BJ (cell line): ENCODE measurements around the gene ADORA3. TPM values are rescaled to one million over a fixed set of nuclear protein-coding genes. Genes with fewer than 3 reads are reported as not detected.

Source experiments
- CTCF ChIA-PET: fragments of 350-600 bp; formaldehyde crosslinking; extraction: SDS; loops from one replicate; lab custom pipeline; 2021; ENCODE audit warnings: antibody characterized with exemption, inconsistent platforms; lab: Yijun Ruan, JAX
- POLR2A ChIA-PET: fragments of 300-600 bp; sonication (Branson Sonifier 250); formaldehyde crosslinking; extraction: SDS; loops from one replicate; lab custom pipeline; 2021; ENCODE audit warnings: antibody characterized with exemption; lab: Charles Lee
- DNase-seq: peaks from one replicate; pipeline ENCODE4 v3.0.0-alpha.2; 2011; ENCODE audit warnings: low read depth
- H3K27me3 ChIP-seq: 2 replicates; pipeline ENCODE4 v1.6.0; 2011; ENCODE audit warnings: low read length; ENCODE audit not compliant: control insufficient read depth, insufficient read depth
- H3K36me3 ChIP-seq: 2 replicates; pipeline ENCODE4 v1.5.1; 2011; ENCODE audit warnings: low read length; ENCODE audit not compliant: control insufficient read depth, insufficient read depth
- H3K4me3 ChIP-seq: 2 replicates; pipeline ENCODE4 v1.5.1; 2011; ENCODE audit warnings: low read depth, mild to moderate bottlenecking, control low read depth, low read length
- polyA plus RNA-seq: library from polyadenylated mRNA; depleted of rRNA; stranded (reverse); fragments of >200 nt; gene quantifications from 2 replicates; pipeline ENCODE4 v1.2.3, GENCODE V29; 2011
- TF ChIP-seq, protein P1 (sequence below): IDR thresholded peaks from 2 replicates; pipeline ENCODE4 v1.5.1; 2011; ENCODE audit warnings: low read depth, mild to moderate bottlenecking, control low read depth, inconsistent platforms, low read length, moderate library complexity; ENCODE audit not compliant: insufficient read depth

ADORA3 gene
- polyA plus RNA-seq, 1 experiment = not detected

- CTCF ChIA-PET = interaction anchor here (4.8 kb wide), 1 partner anchor 11 kb away, joined by 38 read pairs; no protein-coding TSS in a partner anchor
- no peak overlapping the region for H3K4me3 ChIP-seq
- H3K27me3 ChIP-seq = no peaks in the 10 kb centered on the region
- no peaks in the 10 kb centered on the region for H3K36me3 ChIP-seq
- POLR2A ChIA-PET = no interaction called here
- no peak for DNase-seq
- TF ChIP-seq, protein P1, sequence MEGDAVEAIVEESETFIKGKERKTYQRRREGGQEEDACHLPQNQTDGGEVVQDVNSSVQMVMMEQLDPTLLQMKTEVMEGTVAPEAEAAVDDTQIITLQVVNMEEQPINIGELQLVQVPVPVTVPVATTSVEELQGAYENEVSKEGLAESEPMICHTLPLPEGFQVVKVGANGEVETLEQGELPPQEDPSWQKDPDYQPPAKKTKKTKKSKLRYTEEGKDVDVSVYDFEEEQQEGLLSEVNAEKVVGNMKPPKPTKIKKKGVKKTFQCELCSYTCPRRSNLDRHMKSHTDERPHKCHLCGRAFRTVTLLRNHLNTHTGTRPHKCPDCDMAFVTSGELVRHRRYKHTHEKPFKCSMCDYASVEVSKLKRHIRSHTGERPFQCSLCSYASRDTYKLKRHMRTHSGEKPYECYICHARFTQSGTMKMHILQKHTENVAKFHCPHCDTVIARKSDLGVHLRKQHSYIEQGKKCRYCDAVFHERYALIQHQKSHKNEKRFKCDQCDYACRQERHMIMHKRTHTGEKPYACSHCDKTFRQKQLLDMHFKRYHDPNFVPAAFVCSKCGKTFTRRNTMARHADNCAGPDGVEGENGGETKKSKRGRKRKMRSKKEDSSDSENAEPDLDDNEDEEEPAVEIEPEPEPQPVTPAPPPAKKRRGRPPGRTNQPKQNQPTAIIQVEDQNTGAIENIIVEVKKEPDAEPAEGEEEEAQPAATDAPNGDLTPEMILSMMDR = no peak
Observed at GRCh38 chr1:111520053-111520452, 16.6 kb upstream of the ADORA3 start.

GRCh38 chr1:111517469-111518225 lies 14.2 kb upstream of the ADORA3 start:
- H3K36me3 ChIP-seq = no peaks in the 10 kb centered on the region
- ChIA-PET CTCF (interaction anchor here (1.3 to 4.8 kb wide), 4 partner anchors 9 to 221 kb away, joined by 3 to 38 read pairs (median 4); partner anchors contain the start of gene INKA2), POLR2A (no interaction called here)
- no peak for DNase-seq
- H3K4me3 ChIP-seq = no peak overlapping the region
- H3K27me3 ChIP-seq = no peaks in the 10 kb centered on the region
- TF ChIP-seq, protein P1 = no peak

DNA sequence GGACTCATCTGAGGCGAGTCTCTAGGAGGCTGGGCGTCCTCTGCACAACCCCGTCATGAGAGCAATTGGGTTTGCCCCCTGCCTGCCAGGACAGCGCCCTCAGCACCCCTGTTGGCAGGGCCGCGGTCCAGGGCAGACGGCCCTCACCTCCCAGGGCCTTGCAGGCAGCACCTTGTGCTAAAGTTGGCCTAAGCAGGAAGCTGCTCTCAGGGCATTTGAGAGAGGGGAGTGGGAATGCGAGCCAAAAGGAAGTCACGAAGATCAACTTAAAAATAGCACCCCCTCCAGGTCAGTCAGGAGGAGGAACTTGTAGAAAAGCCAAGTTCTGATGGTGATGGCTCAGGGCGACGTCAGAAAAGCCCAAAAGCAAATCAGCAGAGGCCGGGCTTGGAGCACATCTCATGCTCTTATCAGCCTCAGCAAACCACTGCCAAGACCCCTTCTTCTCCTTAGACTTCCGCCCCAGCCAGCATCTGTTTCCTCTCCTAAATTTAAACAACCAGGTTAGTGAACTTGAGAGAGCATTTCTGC lies 12.6 kb upstream of the ADORA3 start:
- TF ChIP-seq, protein P1 = peak; percentile 40
- no peak for DNase-seq
- Histone ChIP-seq H3K27me3 (no peaks in the 10 kb centered on the region), H3K36me3 (no peaks in the 10 kb centered on the region), H3K4me3 (peak overlapping the region; percentile 33)
- CTCF ChIA-PET = interaction anchor here (1.0 to 4.8 kb wide), 6 partner anchors 7 to 197 kb away, joined by 3 to 38 read pairs (median 4); no protein-coding TSS in a partner anchor
- POLR2A ChIA-PET = no interaction called here

DNA sequence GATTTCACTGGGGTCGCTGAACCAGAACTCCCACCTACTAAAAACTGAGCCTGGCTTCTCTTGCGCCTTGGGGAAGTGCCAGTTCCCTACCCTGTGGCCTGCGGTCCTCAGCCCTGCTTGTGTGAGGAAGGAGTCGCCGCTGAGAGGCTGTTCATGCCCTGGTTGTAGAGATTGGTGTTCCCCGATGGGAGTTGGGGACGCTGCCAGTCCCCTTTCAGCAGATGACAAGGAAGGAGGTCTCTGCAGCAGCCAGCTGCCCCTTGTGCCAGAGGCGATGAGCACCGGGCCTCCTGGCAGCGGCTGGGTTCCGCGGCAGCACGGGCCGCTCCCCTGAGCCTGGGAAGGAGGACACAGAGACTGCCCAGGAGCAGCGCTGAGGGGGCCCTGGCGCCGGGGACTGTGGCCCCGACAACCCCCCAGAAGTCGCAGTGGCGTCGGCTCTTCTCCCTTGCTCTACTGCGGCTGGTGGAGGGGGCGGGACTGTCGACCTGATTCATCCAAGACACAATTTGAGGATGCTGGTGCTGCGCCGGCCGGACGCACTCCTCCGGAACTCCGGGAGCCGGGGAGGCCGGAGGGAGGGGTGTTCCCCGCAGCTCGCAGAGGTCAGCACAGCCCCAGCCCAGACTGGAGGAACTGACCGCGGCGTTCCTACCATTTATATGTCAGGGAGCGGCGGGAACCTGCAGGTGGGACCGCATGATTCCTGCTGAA lies 12.0 kb upstream of the ADORA3 start:
- H3K36me3 ChIP-seq = no peaks in the 10 kb centered on the region
- TF ChIP-seq, protein P1 = no peak
- CTCF ChIA-PET = interaction anchor here (1.6 to 4.8 kb wide), 3 partner anchors 7 to 132 kb away, joined by 3 to 38 read pairs (median 5); no protein-coding TSS in a partner anchor
- no peak for DNase-seq
- H3K4me3 ChIP-seq = peak overlapping the region; percentile 33
- POLR2A ChIA-PET = no interaction called here
- no peaks in the 10 kb centered on the region for H3K27me3 ChIP-seq
